NCI-H748 (cell line): ENCODE results near the gene TTC38.

Experiments used
- DNase-seq: peaks from one replicate; lab custom pipeline; 2025; ENCODE audit not compliant: unreplicated experiment; lab: John Stamatoyannopoulos, UW

Gene TTC38

DNA sequence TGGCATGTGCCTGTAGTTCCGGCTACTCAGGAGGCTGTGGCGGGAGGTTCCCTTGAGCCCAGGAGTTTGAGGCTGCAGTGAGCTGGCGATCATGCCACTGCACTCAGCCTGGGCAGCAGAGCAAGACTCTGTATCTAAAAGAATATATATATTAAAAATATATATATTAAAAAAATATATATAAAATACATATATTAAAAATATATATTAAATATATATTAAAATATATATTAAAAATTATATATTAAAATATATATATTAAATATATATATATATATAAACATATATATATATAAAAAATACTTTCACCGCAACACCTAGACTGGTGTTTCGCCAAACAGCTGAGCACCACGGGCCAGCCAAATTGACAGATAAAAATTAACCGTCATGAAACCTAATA lies 8.8 kb downstream of the TTC38 start:
- DNase-seq = no peak

DNA sequence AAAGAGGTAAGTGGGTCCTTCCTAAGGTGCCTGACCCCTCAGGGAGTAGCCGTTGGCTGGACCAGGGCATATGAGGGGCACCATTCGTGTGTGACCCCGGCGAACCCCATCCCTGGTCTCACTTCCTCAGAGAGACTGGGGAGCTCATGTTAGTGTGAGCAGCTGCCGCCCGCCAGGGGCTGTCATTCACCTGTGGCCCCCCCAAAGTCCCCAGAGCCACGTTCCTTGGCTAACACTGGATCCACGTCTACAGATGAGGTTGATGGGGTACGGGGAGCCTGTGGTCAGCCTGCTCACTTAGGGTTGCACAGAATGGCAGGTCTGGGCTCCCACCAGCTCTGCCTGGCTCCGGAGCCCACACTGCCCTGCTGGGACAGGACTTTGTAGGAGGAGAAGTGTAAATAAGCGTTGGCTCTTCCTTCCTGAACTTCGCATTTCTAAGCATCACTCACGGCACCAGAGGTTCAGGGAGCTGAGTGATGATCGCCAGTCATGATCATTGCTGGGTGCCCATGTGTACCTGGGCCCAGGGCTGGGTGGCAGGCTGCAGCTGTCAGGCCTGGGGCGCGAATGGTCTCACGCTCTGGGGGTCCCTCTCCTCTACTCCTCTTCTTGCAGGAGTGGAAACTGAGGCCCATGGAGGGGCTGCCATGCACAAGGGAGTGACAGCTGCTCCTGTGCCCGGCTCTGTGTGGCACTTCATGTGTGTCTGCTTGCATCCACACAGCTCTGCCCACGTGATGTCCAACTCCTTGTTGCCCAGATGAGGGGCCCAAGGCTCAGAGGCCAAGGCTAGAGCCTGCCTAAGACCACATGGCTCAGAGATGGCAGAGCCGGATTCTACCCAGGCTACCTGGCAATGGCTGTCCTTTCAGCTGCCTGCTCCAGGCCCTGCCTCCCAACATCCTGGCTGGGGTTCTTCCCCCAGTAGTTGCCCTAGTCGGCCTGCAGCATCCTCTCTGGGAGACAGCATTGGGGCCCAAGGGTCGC lies 11.1 kb downstream of the TTC38 start:
- no peak for DNase-seq

GRCh38 chr22:46280063-46280817 lies 12.4 kb downstream of the TTC38 start:
- no peak for DNase-seq

GRCh38 chr22:46280999-46281623 lies 13.3 kb downstream of the TTC38 start:
- DNase-seq = no peak

- no peak for DNase-seq
Measured at GRCh38 chr22:46281866-46282678, 14.3 kb downstream of the TTC38 start.

DNA sequence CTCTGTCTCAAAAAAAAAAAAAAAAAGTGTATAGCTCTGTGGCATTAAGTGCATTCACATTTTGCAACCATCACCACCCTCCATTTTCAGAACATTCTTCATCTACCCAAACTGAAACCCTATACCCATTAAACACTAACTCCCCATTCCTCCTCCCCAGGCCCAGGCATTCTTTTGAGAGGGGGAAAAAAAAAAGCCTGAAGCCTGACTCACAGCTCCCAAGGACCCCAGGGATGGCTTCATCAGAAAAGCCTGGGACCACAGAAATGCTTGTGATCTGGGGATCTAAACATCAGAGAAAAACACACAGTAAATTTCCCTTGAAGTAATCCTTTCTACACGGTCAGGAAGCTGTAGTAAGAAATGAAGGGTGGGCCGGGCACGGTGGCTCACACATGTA lies 18.2 kb downstream of the TTC38 start:
- DNase-seq = no peak

DNA sequence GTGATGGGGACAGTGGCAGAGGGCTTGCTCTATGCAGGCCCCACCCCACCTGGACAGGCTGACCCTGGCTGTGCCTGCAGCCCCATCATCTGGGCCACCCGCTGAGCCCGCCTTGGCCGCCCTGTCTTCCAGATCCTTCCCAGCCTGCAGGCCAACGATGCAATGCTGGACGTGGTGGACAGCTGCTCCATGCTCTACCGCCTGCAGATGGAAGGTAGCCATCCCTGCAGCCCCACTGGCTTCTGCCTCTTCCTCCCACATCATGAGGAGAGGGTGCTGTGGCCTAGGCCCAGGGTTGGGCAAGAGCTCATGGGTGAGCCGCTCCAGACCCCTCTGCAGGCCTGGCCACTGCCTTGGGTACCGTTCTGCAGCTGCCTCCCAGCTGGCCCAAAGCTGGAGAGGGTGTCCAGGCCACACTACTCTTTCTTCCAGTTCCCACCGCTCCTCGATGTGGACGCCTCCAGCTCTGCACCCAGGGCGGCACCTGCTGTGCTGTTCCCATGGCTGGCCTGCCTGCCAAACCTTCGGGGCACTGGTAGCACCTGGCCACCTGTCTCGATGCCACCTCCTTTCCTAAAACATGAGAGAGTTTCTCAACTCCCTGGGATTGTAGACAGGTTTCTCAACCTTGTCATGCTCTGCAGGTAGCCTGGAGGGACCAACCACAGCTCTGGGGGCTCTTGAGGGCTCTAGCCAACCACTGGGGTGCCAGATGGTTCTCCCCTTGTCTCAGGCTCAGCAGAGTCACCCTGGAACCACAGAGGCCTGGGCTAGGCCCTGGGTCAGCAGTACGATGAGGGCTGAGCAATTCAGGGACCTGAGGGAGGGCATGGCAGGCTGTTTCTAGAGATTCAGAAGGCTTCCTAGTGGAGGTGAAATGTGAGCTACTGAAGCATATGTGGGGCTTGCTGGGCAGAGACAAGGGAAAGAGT lies 19.4 kb downstream of the TTC38 start:
- DNase-seq = no peak

DNA sequence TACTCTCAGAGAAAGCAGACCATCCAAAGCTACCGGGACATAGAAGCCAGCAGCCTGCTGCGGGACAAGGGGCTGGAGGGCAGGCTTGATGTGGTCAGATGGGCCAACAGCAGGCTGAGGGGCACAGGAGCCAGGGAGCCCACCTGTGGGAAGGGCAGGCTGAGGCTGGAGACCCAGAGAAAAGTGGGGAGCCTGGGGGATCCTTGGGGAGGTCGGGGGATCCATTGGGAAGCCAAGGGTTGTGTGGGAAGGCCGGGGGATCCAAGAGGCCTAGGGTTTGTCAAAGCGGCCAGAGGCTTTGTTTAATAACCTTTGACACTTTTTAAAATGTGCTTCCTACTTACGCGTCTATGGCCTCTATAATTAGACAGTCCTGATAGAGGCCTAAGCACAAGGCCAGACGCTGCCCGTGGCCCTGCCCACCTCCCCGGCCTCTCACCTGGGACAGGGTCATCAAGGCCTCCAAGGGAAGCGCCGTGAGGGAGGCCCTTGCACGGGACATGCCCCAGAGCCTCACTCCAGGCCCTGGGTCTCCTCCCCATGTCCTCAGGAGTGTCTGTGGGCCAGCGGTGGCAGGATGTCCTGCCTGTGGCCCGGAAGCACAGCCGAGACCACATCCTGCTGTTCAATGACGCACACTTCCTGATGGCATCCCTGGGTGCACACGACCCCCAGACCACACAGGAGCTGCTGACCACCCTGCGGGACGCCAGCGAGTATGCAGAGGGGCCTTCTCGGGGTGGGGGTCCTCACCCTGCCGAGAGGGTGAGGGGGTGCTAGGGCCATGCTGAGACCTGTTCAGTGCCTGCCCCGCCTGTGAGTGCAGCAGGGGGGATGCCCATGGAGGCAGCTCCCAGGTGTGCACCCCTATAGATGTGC lies 20.3 kb downstream of the TTC38 start:
- DNase-seq = no peak

DNA sequence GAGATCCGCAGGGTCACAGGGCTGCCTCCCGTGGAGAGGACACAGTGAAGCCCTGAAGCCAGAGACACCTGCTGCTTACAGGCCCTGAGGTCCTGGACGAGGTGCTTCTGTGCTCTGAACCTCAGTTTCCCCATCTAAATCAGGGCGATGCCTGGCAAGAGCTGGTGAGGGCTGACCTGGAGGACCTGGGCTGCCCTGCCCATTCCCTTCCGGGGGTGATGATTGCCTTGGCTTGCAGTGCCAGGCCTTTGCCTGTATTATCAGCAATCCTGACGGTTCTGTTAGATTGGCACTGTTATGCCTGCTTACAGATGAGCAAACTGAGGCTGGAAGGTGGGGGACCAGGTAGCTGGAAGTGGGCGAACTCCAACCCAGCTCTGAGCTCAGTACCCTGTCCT lies 21.0 kb downstream of the TTC38 start:
- DNase-seq = no peak

- DNase-seq = no peak
Measured at GRCh38 chr22:46289244-46289891, 21.6 kb downstream of the TTC38 start.

DNA sequence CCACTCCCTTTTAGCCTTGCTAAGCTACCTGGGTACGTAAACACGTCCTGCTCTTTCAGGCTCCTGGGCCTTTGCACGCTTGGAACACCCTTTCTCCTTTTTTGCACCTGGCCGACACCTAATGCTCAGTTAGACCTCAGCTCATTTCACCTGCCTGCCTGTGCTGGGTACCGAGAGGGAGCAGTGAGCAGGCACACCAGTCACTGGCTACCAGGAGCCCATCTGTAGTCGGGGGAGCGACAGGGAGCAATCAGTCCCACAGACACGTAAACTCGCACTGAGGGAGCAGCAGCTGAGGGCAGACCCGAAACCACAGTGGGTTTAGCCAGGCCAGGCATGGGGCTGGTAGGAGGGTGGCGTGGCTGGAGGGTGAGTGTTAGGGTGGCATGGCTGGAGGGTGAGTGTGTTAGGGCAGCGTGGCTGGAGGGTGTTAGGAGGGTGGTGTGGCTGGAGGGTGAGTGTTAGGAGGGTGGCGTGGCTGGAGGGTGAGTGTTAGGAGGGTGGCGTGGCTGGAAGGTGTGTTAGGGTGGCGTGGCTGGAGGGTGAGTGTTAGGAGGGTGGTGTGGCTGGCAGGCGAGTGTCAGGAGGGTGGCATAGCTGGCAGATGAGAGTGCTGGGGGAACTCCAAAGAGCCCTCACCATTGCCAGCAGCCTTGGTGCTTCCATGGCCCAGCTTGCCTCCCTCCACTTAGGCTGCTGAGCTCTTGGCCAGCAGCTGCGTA lies 22.5 kb downstream of the TTC38 start:
- no peak for DNase-seq

DNA sequence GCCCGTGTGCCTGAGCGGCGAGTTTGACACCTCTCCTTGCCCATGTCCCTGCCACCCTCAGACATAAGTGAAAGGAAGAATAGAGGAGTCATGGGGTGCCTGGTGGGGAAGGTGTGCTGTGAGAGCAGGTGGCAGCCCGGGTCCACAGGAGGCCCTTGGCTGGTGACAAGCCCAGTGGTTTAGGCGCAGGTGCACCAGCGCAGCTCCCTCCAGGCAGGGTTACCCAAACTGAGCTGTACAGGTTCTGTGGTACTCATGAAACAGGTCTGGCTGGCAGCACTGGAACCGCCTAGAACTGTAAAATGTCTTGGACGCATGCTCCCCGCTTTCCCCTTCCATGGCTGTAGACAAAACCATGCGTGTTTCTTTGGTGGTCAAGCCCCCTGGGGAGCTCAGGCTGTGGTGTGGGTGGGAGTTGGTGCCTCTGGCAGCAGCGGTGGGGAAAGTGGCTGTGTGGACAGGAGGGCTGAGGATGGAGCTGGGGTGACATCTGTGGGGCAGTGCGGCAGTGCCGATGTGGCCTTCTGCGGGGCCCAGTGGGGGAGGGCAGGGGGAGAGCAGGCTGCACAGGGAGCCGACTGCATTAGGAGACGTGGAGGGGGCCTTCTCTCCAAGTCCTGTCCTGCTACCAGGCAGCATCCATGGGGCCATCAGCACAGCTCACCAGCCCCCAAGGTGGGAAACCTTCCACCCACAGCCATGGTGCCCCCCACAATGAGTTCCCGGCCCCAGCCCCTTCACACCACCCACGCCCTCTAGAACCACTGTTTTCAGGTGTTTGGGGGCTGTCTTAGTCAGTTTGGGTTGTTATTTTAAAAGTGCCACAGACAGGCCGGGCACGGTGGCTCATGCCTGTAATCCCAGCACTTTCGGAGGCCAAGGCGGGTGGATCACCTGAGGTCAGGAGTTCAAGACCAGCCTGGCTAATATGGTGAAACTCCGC lies 23.3 kb downstream of the TTC38 start:
- DNase-seq = no peak

GRCh38 chr22:46292173-46292572 lies 24.4 kb downstream of the TTC38 start:
- DNase-seq = no peak

- no peak for DNase-seq
Measured at GRCh38 chr22:46292732-46293131, 24.9 kb downstream of the TTC38 start.

DNA sequence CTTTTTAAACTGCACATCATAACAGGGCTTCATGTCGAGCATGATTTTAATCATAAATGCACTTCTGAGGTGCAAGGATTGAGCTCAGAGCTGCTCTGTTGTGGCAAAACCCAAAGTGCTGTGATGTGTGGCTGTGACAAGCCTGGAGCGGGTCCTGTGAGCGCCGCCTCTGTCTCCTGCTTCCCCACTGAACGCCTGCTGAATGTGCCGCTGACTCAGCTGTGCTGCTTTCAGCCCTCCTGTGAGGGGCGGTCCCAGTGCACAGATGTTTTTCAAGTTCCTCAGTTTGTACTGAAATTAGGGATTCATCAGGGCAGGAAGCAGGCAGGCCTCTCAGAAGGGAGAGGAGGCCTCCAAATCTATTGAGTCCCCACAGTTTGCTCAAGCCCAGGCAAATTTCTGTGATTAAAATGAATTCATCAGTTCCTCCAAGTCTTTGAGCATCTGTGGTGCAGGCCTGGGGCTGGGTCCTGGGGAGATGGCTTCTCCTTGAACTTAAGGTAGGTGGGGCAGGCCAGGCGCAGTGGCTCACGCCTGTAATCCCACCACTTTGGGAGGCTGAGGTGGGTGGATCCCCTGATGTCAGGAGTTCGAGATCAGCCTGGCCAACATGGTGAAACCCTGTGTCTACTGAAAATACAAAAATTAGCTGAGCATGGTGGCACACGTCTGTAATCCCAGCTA lies 25.9 kb downstream of the TTC38 start:
- DNase-seq = no peak

DNA sequence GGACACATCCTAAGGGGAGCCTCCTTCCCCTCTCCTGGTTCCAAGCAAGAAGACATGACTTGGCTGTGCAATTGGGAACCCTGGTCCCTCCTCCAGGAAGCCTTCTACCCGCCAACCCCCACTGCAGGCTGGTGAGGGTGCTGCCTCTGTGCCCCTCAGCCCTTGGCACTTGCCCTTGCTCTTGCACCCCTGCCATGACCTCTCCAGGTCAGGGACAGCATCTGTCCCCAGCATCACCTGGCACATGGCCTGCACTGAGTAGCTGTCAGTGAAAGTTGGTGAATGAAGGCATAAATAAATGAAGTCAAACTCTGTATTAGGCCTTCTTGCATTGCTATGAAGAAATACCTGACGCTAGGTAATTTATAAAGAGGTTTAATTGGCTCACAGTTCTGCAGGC lies 27.0 kb downstream of the TTC38 start:
- no peak for DNase-seq
